GM18498 (cell line): ENCODE data around the gene DQX1.

Experiments
- ATAC-seq: cut with Tn5 transposase; IDR thresholded peaks from one replicate; pipeline ENCODE4 v1.9.1; 2021; ENCODE audit warnings: mild to moderate bottlenecking, moderate library complexity; ENCODE audit not compliant: unreplicated experiment

DQX1 gene

GRCh38 chr2:74554820-74555531 is 28.9 kb upstream of the DQX1 start:
- ATAC-seq, result peak; percentile 50

- ATAC-seq, result peak; percentile 61
These were observed 28.1 kb upstream of the DQX1 start, which contains the start of the genes DOK1 and LOXL3 for GRCh38 chr2:74553892-74554819. Gene DOK1, plus strand, starts transcription at chr2:74554720. Its CDS starts 35 bp downstream, at chr2:74554755. Gene LOXL3, minus strand, starts transcription at chr2:74553942. Its CDS starts 1,308 bp downstream, at chr2:74552634.

- ATAC-seq, result no peak
These were observed 27.1 kb upstream of the DQX1 start for GRCh38 chr2:74552914-74553811.

GRCh38 chr2:74551942-74552913 is 26.2 kb upstream of the DQX1 start:
- ATAC-seq, result peak; percentile 13

GRCh38 chr2:74551530-74551929 is 25.5 kb upstream of the DQX1 start:
- no peak for ATAC-seq

GRCh38 chr2:74550231-74550630 is 24.2 kb upstream of the DQX1 start:
- no peak for ATAC-seq

GRCh38 chr2:74548900-74549826 is 23.1 kb upstream of the DQX1 start:
- peak; percentile 37 for ATAC-seq

- no peak for ATAC-seq
These were observed 22.4 kb upstream of the DQX1 start for GRCh38 chr2:74548285-74548899.

GRCh38 chr2:74546004-74546403 is 20.0 kb upstream of the DQX1 start:
- ATAC-seq, result no peak

- no peak for ATAC-seq
These were observed 18.6 kb upstream of the DQX1 start for GRCh38 chr2:74544634-74545033.

- ATAC-seq, result no peak
These were observed 16.9 kb upstream of the DQX1 start for GRCh38 chr2:74542978-74543377.

- no peak for ATAC-seq
These were observed 14.3 kb upstream of the DQX1 start for GRCh38 chr2:74540291-74540690.

GRCh38 chr2:74538881-74539339 is 12.9 kb upstream of the DQX1 start:
- ATAC-seq, result no peak

- ATAC-seq, result no peak
These were observed 11.1 kb upstream of the DQX1 start for GRCh38 chr2:74537140-74537539.

GRCh38 chr2:74536166-74536950 is 10.3 kb upstream of the DQX1 start:
- ATAC-seq, result no peak

- no peak for ATAC-seq
These were observed 9.5 kb upstream of the DQX1 start for GRCh38 chr2:74535440-74535965.

- no peak for ATAC-seq
These were observed 8.4 kb upstream of the DQX1 start for GRCh38 chr2:74534411-74534810.
